Gastrocnemius medialis (tissue), 4 donors: ENCODE results near the gene TTLL10.

Source experiments
- POLR2A ChIP-seq, 2 donors: fragments of 450-650 bp; IDR thresholded peaks; one replicate each; pipeline ENCODE4 v1.6.1; 2017; ENCODE audit warnings: antibody characterized with exemption in 2 of 2, mild to moderate bottlenecking in 2 of 2, moderate library complexity in 2 of 2
- TF ChIP-seq, protein P1 (sequence below), 5 experiments: fragments of 450-650 bp in 3 of 5; fragments of 200-600 bp in 2 of 5; sonication (generic) in 2 of 5; IDR thresholded peaks in 4 of 5; conservative IDR thresholded peaks in 1 of 5; 1 replicate in 4 of 5; 2 replicates in 1 of 5; pipeline ENCODE4 v1.5.1; 2016 to 2019; ENCODE audit warnings: antibody characterized with exemption in 5 of 5, mild to moderate bottlenecking in 3 of 5, moderate library complexity in 3 of 5

DNA sequence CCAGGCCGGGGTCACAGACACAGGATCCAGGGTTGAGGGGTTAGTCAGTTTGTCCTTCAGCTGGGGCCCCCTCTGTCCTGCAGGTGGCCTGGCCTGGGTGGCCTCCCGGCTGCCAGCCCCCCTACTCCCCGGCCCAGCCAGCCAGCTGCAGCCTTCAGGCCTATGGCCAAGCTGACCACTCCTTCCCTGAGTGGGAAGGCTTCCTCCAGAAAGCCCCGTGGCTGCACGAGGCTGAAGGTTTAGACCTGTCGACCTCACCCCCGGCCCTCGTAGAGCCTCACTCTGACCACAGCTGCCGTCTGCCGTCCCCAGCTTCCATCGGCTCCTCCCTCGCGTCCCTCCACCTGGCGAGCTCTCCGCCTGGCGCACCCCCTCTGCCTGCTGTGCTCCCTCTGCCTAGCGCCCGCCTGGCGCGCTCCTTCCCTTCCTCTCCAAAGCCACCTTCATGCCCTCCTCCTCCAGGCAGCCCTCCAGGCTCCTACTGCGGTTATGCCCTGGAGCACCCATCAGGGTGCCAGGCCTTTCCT, 9.6 kb downstream of the TTLL10 start:
- TF ChIP-seq, protein P1, sequence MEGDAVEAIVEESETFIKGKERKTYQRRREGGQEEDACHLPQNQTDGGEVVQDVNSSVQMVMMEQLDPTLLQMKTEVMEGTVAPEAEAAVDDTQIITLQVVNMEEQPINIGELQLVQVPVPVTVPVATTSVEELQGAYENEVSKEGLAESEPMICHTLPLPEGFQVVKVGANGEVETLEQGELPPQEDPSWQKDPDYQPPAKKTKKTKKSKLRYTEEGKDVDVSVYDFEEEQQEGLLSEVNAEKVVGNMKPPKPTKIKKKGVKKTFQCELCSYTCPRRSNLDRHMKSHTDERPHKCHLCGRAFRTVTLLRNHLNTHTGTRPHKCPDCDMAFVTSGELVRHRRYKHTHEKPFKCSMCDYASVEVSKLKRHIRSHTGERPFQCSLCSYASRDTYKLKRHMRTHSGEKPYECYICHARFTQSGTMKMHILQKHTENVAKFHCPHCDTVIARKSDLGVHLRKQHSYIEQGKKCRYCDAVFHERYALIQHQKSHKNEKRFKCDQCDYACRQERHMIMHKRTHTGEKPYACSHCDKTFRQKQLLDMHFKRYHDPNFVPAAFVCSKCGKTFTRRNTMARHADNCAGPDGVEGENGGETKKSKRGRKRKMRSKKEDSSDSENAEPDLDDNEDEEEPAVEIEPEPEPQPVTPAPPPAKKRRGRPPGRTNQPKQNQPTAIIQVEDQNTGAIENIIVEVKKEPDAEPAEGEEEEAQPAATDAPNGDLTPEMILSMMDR (IDR thresholded peaks at IDR 0.05 in 4 of 5, conservative IDR thresholded peaks at IDR 0.05 in 1 of 5): no peak
- no peak for TF ChIP-seq POLR2A (IDR thresholded peaks at IDR 0.05)
